HEK293 (cell line): ENCODE results near the gene CFAP97.

Experiments
- CTCF ChIA-PET: fragments of 350-600 bp; formaldehyde crosslinking; extraction: SDS; loops from one replicate; lab custom pipeline; 2021; ENCODE audit warnings: antibody characterized with exemption; lab: Yijun Ruan, JAX
- POLR2A ChIA-PET: fragments of 300-600 bp; formaldehyde crosslinking; extraction: SDS; loops from one replicate; lab custom pipeline; 2020; ENCODE audit warnings: antibody characterized with exemption, inconsistent platforms; lab: Yijun Ruan, JAX
- H3K27ac ChIP-seq: fragments of 200-500 bp; sonication (Bioruptor generic); 2 replicates; pipeline ENCODE4 v1.5.1; 2014; ENCODE audit warnings: low read depth, low read length, control low read depth, inconsistent platforms; ENCODE audit errors: extremely low read depth
- H3K36me3 ChIP-seq, 2 experiments: fragments of 200-500 bp in 1 of 2; sonication (Bioruptor generic) in 1 of 2; 1 replicate in 1 of 2; 2 replicates in 1 of 2; pipeline ENCODE4 v1.5.1; 2014 to 2017; ENCODE audit warnings: inconsistent platforms in 2 of 2, low read length in 2 of 2; ENCODE audit not compliant: control insufficient read depth in 2 of 2, insufficient read depth in 1 of 2
- H3K4me1 ChIP-seq: fragments of 200-500 bp; sonication (Bioruptor generic); 2 replicates; pipeline ENCODE4 v1.5.1; 2014; ENCODE audit warnings: mild to moderate bottlenecking, low read length, inconsistent platforms; ENCODE audit not compliant: control insufficient read depth, insufficient read depth
- H3K4me3 ChIP-seq: 2 replicates; pipeline ENCODE4 v1.5.1; 2011; ENCODE audit warnings: low read depth, mild to moderate bottlenecking, control low read depth, low read length, moderate library complexity
- H3K9me3 ChIP-seq: fragments of 200-500 bp; sonication (Bioruptor generic); 2 replicates; pipeline ENCODE4 v1.5.1; 2014; ENCODE audit warnings: low read depth, low read length, inconsistent platforms; ENCODE audit not compliant: control insufficient read depth, insufficient read depth
- BCL11A ChIP-seq: fragments of 450-650 bp; formaldehyde crosslinking; IDR thresholded peaks from 2 replicates; pipeline ENCODE4 v1.5.1; 2016; ENCODE audit warnings: low read depth, missing biosample characterization, missing genetic modification characterization
- CTCF ChIP-seq: fragments of 450-650 bp; formaldehyde crosslinking; IDR thresholded peaks from 2 replicates; pipeline ENCODE4 v1.5.1; 2016; ENCODE audit warnings: missing biosample characterization, missing genetic modification characterization
- GLIS2 ChIP-seq: fragments of 450-650 bp; formaldehyde crosslinking; IDR thresholded peaks from 2 replicates; pipeline ENCODE4 v1.5.1; 2016; ENCODE audit warnings: missing biosample characterization, missing genetic modification characterization
- HOXA7 ChIP-seq: sonication (generic); formaldehyde crosslinking; IDR thresholded peaks from 2 replicates; pipeline ENCODE4 v1.8.1; 2022; ENCODE audit warnings: missing genetic modification reagents, borderline replicate concordance
- INSM2 ChIP-seq: fragments of 450-650 bp; formaldehyde crosslinking; IDR thresholded peaks from 2 replicates; pipeline ENCODE4 v1.5.1; 2016; ENCODE audit warnings: missing biosample characterization, missing genetic modification characterization
- SP2 ChIP-seq: fragments of 450-650 bp; formaldehyde crosslinking; IDR thresholded peaks from 2 replicates; pipeline ENCODE4 v1.5.1; 2016; ENCODE audit warnings: missing biosample characterization, missing genetic modification characterization
- ZBTB1 ChIP-seq: fragments of 450-650 bp; formaldehyde crosslinking; IDR thresholded peaks from 2 replicates; pipeline ENCODE4 v1.5.1; 2016; ENCODE audit warnings: missing biosample characterization, missing genetic modification characterization
- ZBTB17 ChIP-seq: fragments of 450-650 bp; formaldehyde crosslinking; IDR thresholded peaks from 2 replicates; pipeline ENCODE4 v1.5.1; 2016; ENCODE audit warnings: missing biosample characterization, missing genetic modification characterization
- ZBTB26 ChIP-seq: fragments of 450-650 bp; formaldehyde crosslinking; optimal IDR thresholded peaks from 2 replicates; pipeline ENCODE3; 2016; ENCODE audit warnings: missing biosample characterization, mild to moderate bottlenecking, missing genetic modification characterization
- ZFP37 ChIP-seq: fragments of 450-650 bp; formaldehyde crosslinking; IDR thresholded peaks from 2 replicates; pipeline ENCODE4 v1.5.1; 2016; ENCODE audit warnings: missing biosample characterization, missing genetic modification characterization
- ZNF26 ChIP-seq: fragments of 450-650 bp; formaldehyde crosslinking; IDR thresholded peaks from 2 replicates; pipeline ENCODE4 v1.5.1; 2016; ENCODE audit warnings: missing biosample characterization, missing genetic modification characterization
- ZNF302 ChIP-seq: fragments of 450-650 bp; formaldehyde crosslinking; IDR thresholded peaks from 2 replicates; pipeline ENCODE4 v1.5.1; 2016; ENCODE audit warnings: missing biosample characterization, missing genetic modification characterization, low read depth
- ZNF311 ChIP-seq: fragments of 450-650 bp; formaldehyde crosslinking; IDR thresholded peaks from 2 replicates; pipeline ENCODE4 v1.5.1; 2017; ENCODE audit warnings: missing biosample characterization, missing genetic modification characterization, borderline replicate concordance
- ZNF473 ChIP-seq: fragments of 450-650 bp; formaldehyde crosslinking; IDR thresholded peaks from 2 replicates; pipeline ENCODE4 v1.5.1; 2017; ENCODE audit warnings: missing biosample characterization, missing genetic modification characterization
- ZNF549 ChIP-seq: fragments of 450-650 bp; IDR thresholded peaks from 2 replicates; pipeline ENCODE4 v1.5.1; 2018; ENCODE audit warnings: missing biosample characterization, missing genetic modification characterization, mild to moderate bottlenecking, inconsistent platforms, moderate library complexity
- ZNF692 ChIP-seq: fragments of 450-650 bp; formaldehyde crosslinking; IDR thresholded peaks from 2 replicates; pipeline ENCODE4 v1.5.1; 2016; ENCODE audit warnings: missing biosample characterization, missing genetic modification characterization
- ZNF76 ChIP-seq: fragments of 450-650 bp; formaldehyde crosslinking; IDR thresholded peaks from 2 replicates; pipeline ENCODE4; 2016; ENCODE audit warnings: low read depth, missing biosample characterization, missing genetic modification characterization, borderline replicate concordance
- ZNF830 ChIP-seq: fragments of 450-650 bp; IDR thresholded peaks from 2 replicates; pipeline ENCODE4 v1.5.0; 2018; ENCODE audit warnings: missing biosample characterization, missing genetic modification characterization, low read depth, mild to moderate bottlenecking, moderate library complexity
- ZSCAN16 ChIP-seq: fragments of 450-650 bp; formaldehyde crosslinking; IDR thresholded peaks from 2 replicates; pipeline ENCODE4 v1.5.1; 2016; ENCODE audit warnings: missing biosample characterization, missing genetic modification characterization
- ZSCAN30 ChIP-seq: fragments of 450-650 bp; IDR thresholded peaks from 2 replicates; pipeline ENCODE4 v1.5.1; 2018; ENCODE audit warnings: missing biosample characterization, mild to moderate bottlenecking, missing genetic modification characterization, moderate library complexity

CFAP97 gene

GRCh38 chr4:185248393-185249039 lies 44.7 kb upstream of the CFAP97 start:
- CTCF ChIA-PET = interaction anchor here (0.6 kb wide), 1 partner anchor 191 kb away, joined by 3 read pairs; no protein-coding TSS in a partner anchor
- POLR2A ChIA-PET = no interaction called here
- no peaks in the 10 kb centered on the region; a peak in 1 of 3 replicates for H3K36me3 ChIP-seq
- TF ChIP-seq ZBTB26 = no peak
- TF ChIP-seq ZBTB1 (tag by site-specific recombination) = no peak
- TF ChIP-seq ZNF692 (tag by site-specific recombination) = no peak
- TF ChIP-seq BCL11A (tag by site-specific recombination) = no peak
- TF ChIP-seq ZSCAN30 (tag by site-specific recombination) = no peak
- TF ChIP-seq ZNF473 (tag by site-specific recombination) = no peak
- no peak for TF ChIP-seq INSM2 (tag by site-specific recombination)
- no peak for TF ChIP-seq ZNF830 (tag by site-specific recombination)
- TF ChIP-seq ZBTB17 = no peak
- no peak for TF ChIP-seq ZFP37
- no peak for TF ChIP-seq ZNF311 (tag by site-specific recombination)
- no peak for TF ChIP-seq GLIS2 (tag by site-specific recombination)
- no peak for TF ChIP-seq SP2 (tag by site-specific recombination)
- no peak for TF ChIP-seq CTCF (tag by site-specific recombination)
- no peak for TF ChIP-seq HOXA7 (CRISPR knock-in tag)
- no peak for TF ChIP-seq ZNF549 (tag by site-specific recombination)
- no peak for TF ChIP-seq ZNF302 (tag by site-specific recombination)
- no peak for TF ChIP-seq ZSCAN16 (tag by site-specific recombination)
- no peak for TF ChIP-seq ZNF76 (tag by site-specific recombination)
- TF ChIP-seq ZNF26 = no peak
- H3K27ac ChIP-seq = no peak overlapping the region
- H3K9me3 ChIP-seq = no peaks in the 10 kb centered on the region
- no peak overlapping the region for H3K4me3 ChIP-seq
- H3K4me1 ChIP-seq = peaks cover 14% of the 10 kb centered on the region
